GM19438 (cell line): ENCODE data around the gene CDT1.
"Not testable (repeated sequence)": the region's sequence is repeated elsewhere in the genome, so short reads cannot be mapped to it uniquely, and the experiment has no call there.

Source experiments
- ATAC-seq: cut with Tn5 transposase; IDR thresholded peaks from one replicate; pipeline ENCODE4 v1.9.1; 2021; ENCODE audit warnings: low read depth; ENCODE audit not compliant: unreplicated experiment

CDT1 gene

DNA sequence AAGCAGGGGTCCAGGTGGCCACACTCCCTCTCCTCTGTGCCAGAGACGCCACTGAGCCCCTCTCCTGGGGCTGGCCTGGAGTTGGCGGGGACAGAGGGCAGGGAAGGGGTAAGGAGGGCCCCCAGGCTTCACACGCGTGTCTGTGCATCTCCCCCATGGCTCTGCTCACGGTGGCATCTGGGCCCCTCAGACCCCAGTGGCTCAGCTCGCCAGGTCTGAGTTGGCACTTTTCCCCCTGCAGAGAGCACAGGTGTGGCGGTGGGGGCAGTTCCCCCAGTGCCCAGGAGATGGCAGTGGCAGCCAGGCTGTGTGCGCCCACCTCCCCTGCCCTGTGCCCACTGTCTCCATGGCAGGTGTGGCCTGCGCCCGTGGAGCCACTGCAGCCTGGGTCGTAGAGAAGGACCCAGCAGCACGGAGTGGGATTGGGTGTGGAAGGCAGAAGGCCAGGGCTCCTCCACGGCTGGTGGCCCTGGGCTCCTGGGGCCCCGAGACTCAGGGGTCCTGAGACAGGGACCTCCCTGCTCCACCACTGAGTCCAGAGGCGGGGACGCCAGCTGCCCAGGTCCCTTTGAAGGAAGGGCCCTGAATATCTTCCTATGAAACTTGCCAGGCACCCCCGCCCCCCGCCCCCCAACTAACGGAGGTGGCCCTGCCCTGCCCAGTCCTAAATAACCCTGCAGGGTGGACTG is 12.5 kb downstream of the CDT1 start:
- no peak for ATAC-seq

DNA sequence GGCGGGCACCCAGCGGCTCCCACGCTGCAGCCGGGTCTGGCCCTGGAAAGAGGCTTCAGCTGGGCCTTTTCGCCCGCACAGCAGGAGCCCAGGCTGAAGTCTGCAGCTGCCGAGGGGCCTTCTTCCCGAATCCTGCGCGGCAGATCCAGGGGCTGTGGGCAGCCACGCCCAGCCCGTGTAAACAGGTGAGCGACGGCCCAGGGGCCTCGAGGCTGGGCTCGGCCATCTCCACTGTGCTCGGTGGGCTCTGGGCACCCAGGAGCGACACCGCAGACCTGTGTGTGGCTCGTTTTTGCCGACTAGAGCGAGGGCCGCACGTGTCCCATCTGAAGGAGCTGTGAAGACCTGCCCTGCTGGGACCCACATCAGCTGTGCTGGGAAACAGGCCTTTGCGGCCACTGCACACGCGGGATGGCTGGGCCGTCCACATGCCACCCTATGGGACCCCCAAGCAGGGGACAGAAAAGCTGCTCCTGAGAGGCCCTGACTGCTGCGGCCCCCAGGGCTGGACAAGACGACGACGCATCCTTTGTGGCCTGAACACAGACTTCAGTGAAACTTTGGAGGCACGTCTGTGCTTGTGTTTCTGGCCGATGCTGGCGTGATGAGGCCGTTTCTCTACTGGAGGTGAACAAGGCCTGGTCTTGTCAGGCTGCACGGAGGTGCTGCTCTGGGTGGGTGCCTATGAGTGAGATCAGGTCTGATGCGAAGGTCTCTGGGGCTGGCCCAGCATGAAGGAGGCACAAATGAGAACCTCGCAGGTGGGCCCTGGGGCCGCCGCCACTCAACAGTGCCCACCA is 13.3 kb downstream of the CDT1 start:
- no peak for ATAC-seq

DNA sequence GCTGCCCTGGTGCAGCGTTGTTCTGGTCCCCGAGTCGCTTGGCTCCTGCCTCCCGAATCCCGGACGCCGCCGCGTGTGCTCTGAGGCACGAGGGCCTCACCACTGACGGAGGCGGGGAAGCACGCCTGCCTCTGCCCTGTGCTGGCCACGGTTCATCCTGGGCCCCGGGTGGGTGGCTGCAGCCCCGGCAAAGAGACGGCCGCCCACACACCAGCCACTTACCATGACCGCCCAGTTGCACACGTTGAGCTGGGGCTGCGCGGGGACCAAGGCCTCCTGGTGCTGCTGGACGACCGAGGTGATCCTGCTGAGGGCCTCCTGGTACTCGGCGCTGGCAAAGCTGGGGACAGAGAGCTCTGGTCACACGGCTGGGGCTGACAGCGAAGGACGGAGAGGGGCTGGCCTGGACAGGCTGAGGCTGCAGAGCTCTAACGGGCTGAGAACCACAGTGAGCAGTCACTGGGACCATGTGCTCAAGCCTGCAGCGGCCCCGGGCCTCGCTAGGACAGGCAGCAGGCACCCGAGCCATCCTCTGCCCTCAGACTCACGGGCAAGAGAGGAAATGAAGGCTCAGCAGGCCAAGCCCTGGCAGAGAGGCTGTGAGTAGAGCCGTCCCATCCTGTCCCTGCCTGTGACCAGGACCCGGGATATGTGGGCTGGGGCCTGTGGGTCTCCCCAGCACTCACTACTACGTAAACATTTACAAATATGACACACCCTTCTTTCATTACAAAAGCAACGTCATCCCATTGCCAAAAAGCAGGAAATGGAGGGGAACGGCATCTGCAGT is 14.4 kb downstream of the CDT1 start:
- ATAC-seq: no peak

DNA sequence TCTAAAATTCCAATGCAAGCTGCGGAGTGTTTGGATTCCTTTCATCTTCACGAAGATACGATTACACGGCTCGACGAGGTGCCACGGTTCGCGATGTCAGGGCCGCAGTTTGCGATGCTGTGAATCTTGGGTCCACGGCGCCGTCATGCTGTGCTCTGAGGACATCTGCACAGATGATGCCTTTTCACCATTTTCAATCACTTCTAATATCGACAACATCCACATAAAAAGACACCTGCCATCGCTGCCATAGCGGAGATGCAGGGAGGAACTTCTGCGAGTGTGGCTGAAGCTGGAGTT is 14.9 kb downstream of the CDT1 start:
- ATAC-seq: no peak

DNA sequence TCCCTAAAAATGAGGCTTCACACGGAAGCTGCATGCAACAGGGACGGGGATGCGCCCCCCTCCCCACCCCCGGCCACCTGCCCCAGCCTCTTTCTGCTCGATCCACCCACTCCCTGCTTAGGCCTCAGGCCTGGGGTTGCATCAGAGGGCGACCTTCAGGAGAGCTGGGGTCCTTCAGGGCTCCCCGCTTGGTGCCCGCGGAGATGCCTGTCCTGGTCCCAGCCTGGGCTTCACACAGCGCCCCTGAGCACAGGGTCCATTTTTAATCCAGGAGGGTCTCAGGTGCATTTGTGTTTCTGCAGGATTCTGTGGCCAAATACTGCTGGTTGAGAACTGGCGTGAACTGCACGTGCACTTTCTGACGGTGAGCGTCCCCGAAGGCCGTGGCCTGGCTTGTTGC is 15.5 kb downstream of the CDT1 start:
- no peak for ATAC-seq

DNA sequence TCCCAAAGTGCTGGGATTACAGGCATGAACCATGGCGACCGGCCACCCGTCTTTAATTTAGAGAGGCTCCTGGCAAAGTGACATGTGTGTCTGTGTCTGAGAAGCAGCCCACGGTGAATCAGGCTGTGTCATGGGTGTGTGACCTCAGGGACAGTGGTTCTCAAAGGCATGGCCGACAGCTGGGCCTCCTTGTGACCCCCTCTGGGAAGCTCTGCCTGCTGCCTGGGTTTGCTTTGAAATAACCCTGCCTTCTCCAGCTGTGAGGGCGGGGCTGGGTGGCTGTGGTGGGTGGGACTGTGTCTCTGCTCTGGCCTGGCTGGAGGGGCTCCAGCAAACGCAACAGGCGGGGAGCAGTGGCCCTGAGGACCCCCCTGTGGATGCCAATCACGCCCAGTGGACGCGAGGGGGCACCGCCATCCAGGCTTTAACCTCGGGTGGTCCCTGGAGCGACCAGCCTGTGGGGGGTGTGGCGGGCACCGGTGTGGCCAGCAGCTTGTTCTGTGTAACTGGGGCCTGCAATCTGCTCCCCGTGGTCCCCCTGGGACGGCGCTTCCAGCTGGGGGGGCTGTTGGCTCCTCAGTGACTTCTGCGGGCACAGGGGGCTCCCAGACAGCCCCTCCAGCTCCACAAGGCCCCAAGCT is 16.9 kb downstream of the CDT1 start:
- ATAC-seq: no peak

DNA sequence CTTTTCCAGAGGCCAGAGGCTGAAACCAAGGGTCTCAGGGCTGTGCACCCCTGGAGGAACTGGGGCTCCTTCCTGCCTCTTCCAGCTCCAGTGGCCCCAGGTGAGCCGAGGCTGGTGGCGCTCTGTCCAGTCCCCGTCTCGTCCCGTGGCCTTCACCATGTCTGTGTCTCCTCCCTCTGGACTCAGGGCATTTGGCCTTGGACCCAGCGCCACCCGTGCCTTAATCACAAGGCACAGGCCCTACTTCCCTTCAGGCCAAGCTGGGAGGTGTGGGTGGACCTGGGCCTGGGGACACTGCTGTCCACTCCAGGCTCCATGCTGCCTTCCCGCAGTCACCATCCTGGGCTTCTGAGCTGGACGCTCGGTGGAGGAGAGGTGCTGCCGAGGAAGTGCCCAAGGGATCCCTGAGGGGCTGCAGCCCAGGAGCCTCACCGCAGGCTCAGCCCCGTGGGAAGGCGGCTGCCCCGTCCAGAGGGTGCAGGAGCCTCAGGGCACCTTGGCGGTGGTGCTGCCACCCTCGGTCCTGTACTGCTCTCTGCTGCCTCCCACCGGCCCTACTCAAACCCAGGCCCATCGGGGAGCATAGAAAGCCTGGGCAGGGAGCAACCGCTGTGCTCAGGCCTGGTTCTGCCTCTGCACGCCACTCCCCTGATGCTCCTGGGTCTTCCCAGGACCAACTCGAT is 17.7 kb downstream of the CDT1 start:
- ATAC-seq: no peak

DNA sequence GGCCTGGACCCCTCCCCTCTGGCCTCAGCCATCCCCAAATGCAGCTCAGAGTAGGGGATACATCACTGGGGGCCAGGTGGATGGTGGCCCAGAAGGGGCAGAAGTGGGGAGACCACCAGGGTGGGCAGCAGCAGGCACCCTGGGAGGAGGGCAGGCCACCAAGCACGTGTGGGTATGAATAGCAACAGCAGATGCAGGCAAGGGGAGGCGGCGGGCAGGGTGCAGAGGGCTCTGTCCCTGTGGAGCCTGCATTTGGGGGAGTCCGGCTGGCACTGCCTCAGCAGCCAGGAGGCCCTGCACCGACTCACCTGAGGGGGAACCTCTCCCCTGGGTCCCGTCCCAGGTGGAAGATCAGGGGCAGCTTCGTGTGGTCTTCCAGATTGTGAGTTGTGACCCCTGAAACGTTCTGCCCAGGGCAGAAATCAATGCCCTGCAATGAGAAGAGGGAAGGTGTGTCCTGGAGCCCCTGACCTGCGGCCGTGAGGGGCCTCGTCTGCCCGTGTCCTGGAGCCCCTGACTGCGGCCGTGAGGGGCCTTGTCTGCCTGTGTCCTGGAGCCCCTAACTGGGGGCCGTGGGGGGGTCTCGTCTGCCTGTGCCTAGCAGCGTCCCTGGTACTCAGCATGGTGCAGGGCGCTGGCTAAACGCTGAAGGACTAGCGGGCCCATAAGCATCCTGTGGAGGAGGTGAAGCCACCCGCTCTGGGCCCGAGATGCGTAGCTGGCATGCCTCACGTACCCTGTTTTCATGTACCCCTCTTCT is 18.9 kb downstream of the CDT1 start:
- ATAC-seq: no peak

DNA sequence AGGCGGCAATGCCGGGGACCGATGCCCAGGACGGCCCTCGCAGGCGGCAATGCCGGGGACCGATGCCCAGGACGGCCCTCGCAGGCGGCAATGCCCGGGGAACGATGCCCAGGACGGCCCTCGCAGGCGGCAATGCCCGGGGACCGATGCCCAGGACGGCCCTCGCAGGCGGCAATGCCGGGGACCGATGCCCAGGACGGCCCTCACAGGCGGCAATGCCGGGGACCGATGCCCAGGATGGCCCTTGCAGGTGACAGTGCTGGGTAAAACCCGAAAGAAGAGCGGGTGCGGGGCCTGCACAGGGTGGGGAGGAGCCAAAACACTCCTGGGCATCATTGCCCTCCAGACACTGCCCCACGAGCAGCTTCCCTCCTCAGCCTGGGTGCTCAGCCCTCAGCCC is 20.1 kb downstream of the CDT1 start:
- ATAC-seq: not testable (repeated sequence)

DNA sequence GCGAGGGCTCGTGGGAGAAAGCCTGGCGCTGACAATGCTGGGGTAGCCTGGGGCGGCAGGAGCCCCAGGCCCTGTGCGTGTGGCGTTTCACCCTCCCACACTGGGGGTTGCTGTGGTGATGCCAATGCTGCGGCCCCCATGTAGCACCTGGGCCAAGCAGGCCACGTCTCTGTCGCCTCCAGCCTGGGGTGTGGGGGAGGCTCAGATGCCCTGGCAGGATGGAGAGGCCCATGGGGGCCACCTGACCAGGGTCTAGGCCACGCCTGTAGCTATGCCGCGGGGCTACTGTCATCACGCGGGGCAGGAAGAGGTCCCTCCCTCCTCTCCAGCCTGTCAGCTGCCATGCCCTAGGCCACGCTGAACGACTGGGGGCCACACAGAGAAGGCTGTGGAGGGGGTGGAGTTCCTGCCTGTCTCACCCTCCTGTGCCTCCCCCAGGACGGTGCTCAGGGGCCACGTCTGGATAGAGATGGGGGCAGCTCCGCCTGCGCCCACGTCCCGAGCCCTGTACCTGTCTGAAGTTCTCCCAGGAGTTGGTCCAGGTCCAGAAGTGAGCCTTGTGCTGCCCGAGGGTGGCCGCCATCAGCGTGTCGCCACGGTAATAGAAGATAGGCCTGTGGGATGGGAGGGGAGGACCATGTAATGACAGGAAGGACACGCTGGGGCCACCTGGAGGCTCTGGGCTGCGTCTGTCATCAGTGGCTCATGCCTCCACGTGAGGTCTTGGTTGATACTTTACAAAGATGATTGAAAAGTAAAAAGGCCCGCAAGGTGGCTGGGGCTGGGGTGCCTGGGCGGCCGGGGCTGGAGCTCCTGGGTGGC is 20.9 kb downstream of the CDT1 start:
- no peak for ATAC-seq

DNA sequence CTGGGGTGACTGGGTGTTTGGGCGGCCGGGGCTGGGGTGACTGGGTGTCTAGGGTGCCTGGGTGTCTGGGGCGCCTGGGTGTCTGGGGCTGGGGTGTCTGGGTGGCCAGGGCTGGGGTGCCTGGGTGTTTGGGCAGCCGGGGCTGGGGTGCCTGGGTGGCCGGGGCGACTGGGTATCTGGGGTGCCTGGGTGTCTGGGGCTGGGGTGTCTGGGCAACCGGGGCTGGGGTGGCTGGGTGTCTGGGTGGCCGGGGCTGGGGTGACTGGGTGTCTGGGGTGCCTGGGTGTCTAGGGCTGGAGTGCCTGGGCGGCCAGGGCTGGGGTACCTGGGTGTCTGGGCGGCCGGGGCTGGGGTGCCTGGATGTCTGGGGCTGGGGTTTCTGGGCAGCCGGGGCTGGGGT is 21.6 kb downstream of the CDT1 start:
- no peak for ATAC-seq

DNA sequence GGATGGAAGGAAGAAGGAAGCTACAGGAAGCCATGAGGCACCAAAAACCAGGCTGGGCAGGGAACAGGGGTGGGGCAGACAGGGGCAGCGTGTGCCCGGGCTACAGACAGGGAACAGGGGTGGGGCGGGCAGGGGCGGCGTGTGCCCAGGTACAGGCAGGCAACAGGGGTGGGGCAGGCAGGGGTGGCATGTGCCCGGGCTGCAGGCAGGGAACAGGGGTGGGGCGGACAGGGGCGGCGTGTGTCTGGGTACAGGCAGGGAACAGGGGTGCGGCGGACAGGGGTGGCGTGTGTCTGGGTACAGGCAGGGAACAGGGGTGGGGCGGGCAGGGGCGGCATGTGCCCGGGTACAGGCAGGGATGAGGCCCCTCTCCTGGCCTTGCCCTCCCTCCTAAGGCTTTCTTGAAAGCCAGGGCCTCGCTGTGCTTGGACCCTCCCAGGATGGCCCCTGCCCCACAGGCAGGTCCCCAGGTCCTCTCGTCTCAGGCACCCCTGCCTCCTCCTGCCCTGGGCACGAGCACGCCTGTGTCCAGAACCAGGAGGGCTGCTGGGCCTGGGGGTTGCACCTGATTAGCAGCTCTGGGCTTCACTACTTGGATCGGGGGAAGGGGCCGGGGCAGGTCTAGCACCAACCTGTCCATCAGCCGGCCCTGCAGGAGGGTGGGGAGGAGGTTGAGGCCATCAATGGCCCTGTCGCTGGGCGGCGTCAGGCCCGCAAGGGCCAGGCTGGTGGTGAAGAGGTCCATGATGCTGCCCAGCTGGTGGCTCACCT is 22.7 kb downstream of the CDT1 start:
- ATAC-seq: no peak

DNA sequence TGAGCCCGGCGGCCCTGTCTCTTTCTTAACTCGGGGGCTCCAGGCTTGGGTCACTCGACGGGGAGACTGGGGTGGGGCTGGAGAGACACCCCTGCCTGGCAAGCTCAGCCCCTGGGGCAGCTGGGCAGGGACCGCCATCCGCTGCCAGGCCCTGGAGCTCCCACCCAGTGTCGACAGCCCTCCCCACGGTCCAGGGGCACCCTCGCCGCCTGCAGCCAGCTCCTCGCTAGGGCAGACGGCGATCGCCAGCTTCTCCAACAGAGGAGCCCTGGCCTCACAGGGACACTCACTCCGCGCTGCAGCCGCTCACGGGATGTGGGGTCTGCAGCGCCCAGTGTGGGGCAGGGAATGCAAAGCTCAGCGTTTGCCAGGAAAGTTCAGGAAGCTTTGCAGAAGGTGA is 24.1 kb downstream of the CDT1 start:
- no peak for ATAC-seq

DNA sequence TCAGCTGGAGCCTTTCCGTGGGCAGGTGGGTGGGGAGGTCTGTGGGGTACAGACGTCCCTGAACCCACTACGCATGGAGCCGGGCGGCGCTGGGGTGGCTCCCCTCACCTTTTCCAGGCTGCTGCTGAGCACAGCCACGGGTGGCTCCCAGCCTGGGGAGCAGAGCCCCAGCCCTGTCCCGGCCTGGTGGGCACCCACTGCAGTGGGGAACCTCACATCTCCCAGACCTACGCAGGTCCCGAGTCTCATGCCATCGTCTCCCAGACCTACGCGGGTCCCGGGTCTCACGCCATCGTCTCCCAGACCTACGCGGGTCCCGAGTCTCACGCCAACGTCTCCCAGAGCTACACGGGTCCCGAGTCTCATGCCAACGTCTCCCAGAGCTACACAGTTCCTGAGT is 25.1 kb downstream of the CDT1 start:
- no peak for ATAC-seq

DNA sequence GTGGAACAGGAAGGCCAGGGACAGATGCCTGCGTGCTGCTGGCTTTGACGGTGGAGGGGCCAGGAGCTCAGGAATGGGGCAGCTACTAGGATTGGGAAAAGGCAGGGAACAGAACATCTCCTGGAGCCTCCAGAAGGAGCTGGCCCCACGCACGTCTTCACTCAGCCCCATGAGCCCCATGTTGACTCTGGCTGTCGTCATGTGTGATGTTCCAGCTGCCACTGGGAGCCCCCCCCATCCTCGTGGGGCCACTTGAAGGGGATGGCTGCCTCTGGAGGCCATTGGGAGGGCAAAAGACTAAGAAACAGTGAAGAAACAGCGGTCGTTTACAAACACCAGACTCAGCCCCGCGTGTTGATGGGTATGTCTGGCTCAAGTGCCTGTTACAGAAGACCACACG is 26.7 kb downstream of the CDT1 start:
- ATAC-seq: no peak

DNA sequence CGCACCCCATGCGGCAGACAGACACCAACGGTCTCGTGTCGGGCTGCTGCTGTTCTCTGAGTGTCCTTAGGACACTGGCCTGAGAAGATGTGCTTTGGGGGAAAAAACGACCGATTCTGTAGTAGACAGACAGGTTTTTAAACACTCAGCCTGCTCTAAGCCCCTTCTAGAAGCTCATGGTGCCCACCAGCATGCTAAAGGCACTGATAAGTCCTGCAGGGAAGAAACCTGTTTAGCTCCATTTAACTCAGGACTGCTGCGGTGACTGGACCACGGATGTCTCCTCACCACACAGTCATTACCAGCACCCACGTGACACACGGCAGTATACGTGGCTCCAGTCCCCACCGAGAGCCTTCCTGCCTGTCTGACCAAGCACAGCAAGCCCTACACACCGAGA is 27.2 kb downstream of the CDT1 start:
- no peak for ATAC-seq

DNA sequence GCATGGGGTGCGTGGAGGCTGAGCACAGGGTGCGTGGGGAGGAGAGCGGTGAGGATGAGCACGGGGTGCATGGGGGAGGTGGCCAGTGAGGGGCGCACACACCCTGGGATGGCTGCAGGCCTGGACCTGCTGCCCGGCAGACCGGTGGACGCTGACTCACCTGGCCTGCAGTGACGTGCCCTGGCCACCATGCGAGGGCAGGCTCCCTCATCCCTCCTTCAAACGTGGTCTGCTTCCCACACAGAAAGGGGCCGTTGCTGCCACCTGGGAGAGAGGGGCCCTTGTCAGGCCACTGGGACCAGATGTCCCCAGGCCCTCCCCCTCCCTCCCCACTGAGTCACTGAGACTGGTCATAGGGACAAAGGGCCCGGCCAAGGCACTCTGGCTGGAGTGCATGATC is 28.2 kb downstream of the CDT1 start:
- no peak for ATAC-seq

DNA sequence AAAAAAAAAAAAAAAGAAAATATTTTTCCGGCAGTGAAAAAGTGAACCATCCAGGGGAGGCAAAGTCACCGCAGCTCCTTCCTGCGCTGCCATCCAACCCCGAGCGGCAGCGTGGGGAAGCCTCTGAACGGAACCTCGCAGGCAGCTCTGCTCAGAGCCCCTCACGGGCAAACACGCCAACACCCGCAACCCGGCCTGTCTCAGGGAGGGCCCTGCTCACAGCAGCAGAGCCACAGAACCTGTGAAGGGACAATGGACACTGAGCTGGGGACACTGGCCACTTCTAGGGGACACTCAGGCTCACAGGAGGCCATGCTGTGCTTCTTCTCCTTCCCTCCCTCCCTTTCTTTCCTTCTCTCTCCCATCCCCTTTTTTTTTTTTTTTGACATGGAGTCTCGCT is 29.5 kb downstream of the CDT1 start:
- ATAC-seq: no peak
